ENCODE measurements around the gene TRPM5. TPM values are rescaled to one million over a fixed set of nuclear protein-coding genes. Genes with fewer than 3 reads are reported as not detected.

TRPM5 gene
- total RNA-seq, 1 donor from 2014 or later = under 0.01 TPM

- Histone ChIP-seq H3K9ac (ENCODE audit: low read depth in 1 of 3, low read length in 3 of 3) (no peak overlapping the region), H3K36me3 (ENCODE audit: control insufficient read depth in 3 of 3, insufficient read depth in 3 of 3, low read length in 3 of 3) (no peaks in the 10 kb centered on the region), H3K27me3 (ENCODE audit: control insufficient read depth in 3 of 3, insufficient read depth in 3 of 3, low read length in 3 of 3) (peaks cover 28 to 39% (median 35%) of the 10 kb centered on the region in 3 donors)
These were observed 26.9 kb upstream of the TRPM5 start for GRCh38 chr11:2471048-2471803.

GRCh38 chr11:2470495-2470894, 26.2 kb upstream of the TRPM5 start:
- H3K4me1 ChIP-seq (ENCODE audit: control insufficient read depth in 3 of 3, insufficient read depth in 3 of 3, low read length in 3 of 3) = no peaks in the 10 kb centered on the region
- no peak overlapping the region for H3K9ac ChIP-seq (ENCODE audit: low read depth in 1 of 3, low read length in 3 of 3)
- H3K9me3 ChIP-seq (ENCODE audit: control insufficient read depth in 3 of 3, low read length in 3 of 3) = peaks cover 0 to 2% (median 0%) of the 10 kb centered on the region in 3 donors
- no peak overlapping the region for H3K27ac ChIP-seq (ENCODE audit: low read depth, low read length)
- H3K36me3 ChIP-seq (ENCODE audit: control insufficient read depth in 3 of 3, insufficient read depth in 3 of 3, low read length in 3 of 3) = no peaks in the 10 kb centered on the region
- H3K4me3 ChIP-seq (ENCODE audit: low read length in 3 of 3) = no peak overlapping the region
- H3K27me3 ChIP-seq (ENCODE audit: control insufficient read depth in 3 of 3, insufficient read depth in 3 of 3, low read length in 3 of 3) = peaks cover 28 to 43% (median 40%) of the 10 kb centered on the region in 3 donors

More at GRCh38 chr11:2471048-2471803, 26.9 kb upstream of the TRPM5 start:
- peaks cover 0 to 2% (median 0%) of the 10 kb centered on the region in 3 donors for H3K9me3 ChIP-seq (ENCODE audit: control insufficient read depth in 3 of 3, low read length in 3 of 3)
- H3K4me3 ChIP-seq (ENCODE audit: low read length in 3 of 3) = no peak overlapping the region
- no peaks in the 10 kb centered on the region for H3K4me1 ChIP-seq (ENCODE audit: control insufficient read depth in 3 of 3, insufficient read depth in 3 of 3, low read length in 3 of 3)
- H3K27ac ChIP-seq (ENCODE audit: low read depth, low read length) = no peak overlapping the region

GRCh38 chr11:2468363-2469235, 24.3 kb upstream of the TRPM5 start:
- no peak overlapping the region for H3K27ac ChIP-seq (ENCODE audit: low read depth, low read length)
- H3K27me3 ChIP-seq (ENCODE audit: control insufficient read depth in 3 of 3, insufficient read depth in 3 of 3, low read length in 3 of 3) = peaks cover 14 to 35% (median 31%) of the 10 kb centered on the region in 3 donors
- no peak overlapping the region for H3K9ac ChIP-seq (ENCODE audit: low read depth in 1 of 3, low read length in 3 of 3)
- peaks cover 0 to 2% (median 0%) of the 10 kb centered on the region in 3 donors for H3K9me3 ChIP-seq (ENCODE audit: control insufficient read depth in 3 of 3, low read length in 3 of 3)
- no peak overlapping the region for H3K4me3 ChIP-seq (ENCODE audit: low read length in 3 of 3)
- no peaks in the 10 kb centered on the region for H3K36me3 ChIP-seq (ENCODE audit: control insufficient read depth in 3 of 3, insufficient read depth in 3 of 3, low read length in 3 of 3)
- H3K4me1 ChIP-seq (ENCODE audit: control insufficient read depth in 3 of 3, insufficient read depth in 3 of 3, low read length in 3 of 3) = no peaks in the 10 kb centered on the region

GRCh38 chr11:2467695-2468055, 23.4 kb upstream of the TRPM5 start:
- H3K4me1 ChIP-seq (ENCODE audit: control insufficient read depth in 3 of 3, insufficient read depth in 3 of 3, low read length in 3 of 3) = no peaks in the 10 kb centered on the region
- H3K36me3 ChIP-seq (ENCODE audit: control insufficient read depth in 3 of 3, insufficient read depth in 3 of 3, low read length in 3 of 3) = no peaks in the 10 kb centered on the region
- H3K27me3 ChIP-seq (ENCODE audit: control insufficient read depth in 3 of 3, insufficient read depth in 3 of 3, low read length in 3 of 3) = peaks cover 14 to 26% (median 26%) of the 10 kb centered on the region in 3 donors
- no peak overlapping the region for H3K4me3 ChIP-seq (ENCODE audit: low read length in 3 of 3)
- peaks cover 0 to 2% (median 0%) of the 10 kb centered on the region in 3 donors for H3K9me3 ChIP-seq (ENCODE audit: control insufficient read depth in 3 of 3, low read length in 3 of 3)
- no peak overlapping the region for H3K9ac ChIP-seq (ENCODE audit: low read depth in 1 of 3, low read length in 3 of 3)
- no peak overlapping the region for H3K27ac ChIP-seq (ENCODE audit: low read depth, low read length)

GRCh38 chr11:2466869-2467694, 22.8 kb upstream of the TRPM5 start:
- H3K4me3 ChIP-seq (ENCODE audit: low read length in 3 of 3) = no peak overlapping the region
- no peaks in the 10 kb centered on the region for H3K36me3 ChIP-seq (ENCODE audit: control insufficient read depth in 3 of 3, insufficient read depth in 3 of 3, low read length in 3 of 3)
- H3K9ac ChIP-seq (ENCODE audit: low read depth in 1 of 3, low read length in 3 of 3) = no peak overlapping the region
- H3K4me1 ChIP-seq (ENCODE audit: control insufficient read depth in 3 of 3, insufficient read depth in 3 of 3, low read length in 3 of 3) = no peaks in the 10 kb centered on the region
- H3K27ac ChIP-seq (ENCODE audit: low read depth, low read length) = no peak overlapping the region
- peaks cover 0 to 2% (median 0%) of the 10 kb centered on the region in 3 donors for H3K9me3 ChIP-seq (ENCODE audit: control insufficient read depth in 3 of 3, low read length in 3 of 3)
- H3K27me3 ChIP-seq (ENCODE audit: control insufficient read depth in 3 of 3, insufficient read depth in 3 of 3, low read length in 3 of 3) = peaks cover 11 to 22% (median 22%) of the 10 kb centered on the region in 3 donors

- H3K27me3 ChIP-seq (ENCODE audit: control insufficient read depth in 3 of 3, insufficient read depth in 3 of 3, low read length in 3 of 3) = peaks cover 3 to 18% (median 13%) of the 10 kb centered on the region in 3 donors
- no peak overlapping the region for H3K9ac ChIP-seq (ENCODE audit: low read depth in 1 of 3, low read length in 3 of 3)
- H3K9me3 ChIP-seq (ENCODE audit: control insufficient read depth in 3 of 3, low read length in 3 of 3) = peaks cover 0 to 2% (median 0%) of the 10 kb centered on the region in 3 donors
- H3K36me3 ChIP-seq (ENCODE audit: control insufficient read depth in 3 of 3, insufficient read depth in 3 of 3, low read length in 3 of 3) = no peaks in the 10 kb centered on the region
- no peak overlapping the region for H3K27ac ChIP-seq (ENCODE audit: low read depth, low read length)
- no peak overlapping the region for H3K4me3 ChIP-seq (ENCODE audit: low read length in 3 of 3)
- H3K4me1 ChIP-seq (ENCODE audit: control insufficient read depth in 3 of 3, insufficient read depth in 3 of 3, low read length in 3 of 3) = no peaks in the 10 kb centered on the region
These were observed 21.9 kb upstream of the TRPM5 start for GRCh38 chr11:2466069-2466801.

GRCh38 chr11:2465202-2466068, 21.1 kb upstream of the TRPM5 start:
- no peaks in the 10 kb centered on the region for H3K4me1 ChIP-seq (ENCODE audit: control insufficient read depth in 3 of 3, insufficient read depth in 3 of 3, low read length in 3 of 3)
- H3K27ac ChIP-seq (ENCODE audit: low read depth, low read length) = no peak overlapping the region
- H3K36me3 ChIP-seq (ENCODE audit: control insufficient read depth in 3 of 3, insufficient read depth in 3 of 3, low read length in 3 of 3) = no peaks in the 10 kb centered on the region
- no peak overlapping the region for H3K9ac ChIP-seq (ENCODE audit: low read depth in 1 of 3, low read length in 3 of 3)
- H3K9me3 ChIP-seq (ENCODE audit: control insufficient read depth in 3 of 3, low read length in 3 of 3) = peaks cover 0 to 2% (median 0%) of the 10 kb centered on the region in 3 donors
- H3K27me3 ChIP-seq (ENCODE audit: control insufficient read depth in 3 of 3, insufficient read depth in 3 of 3, low read length in 3 of 3) = peaks cover 0 to 13% (median 8%) of the 10 kb centered on the region in 3 donors
- no peak overlapping the region for H3K4me3 ChIP-seq (ENCODE audit: low read length in 3 of 3)

- Histone ChIP-seq H3K9me3 (ENCODE audit: control insufficient read depth in 3 of 3, low read length in 3 of 3) (peaks cover 0 to 2% (median 0%) of the 10 kb centered on the region in 3 donors), H3K27me3 (ENCODE audit: control insufficient read depth in 3 of 3, insufficient read depth in 3 of 3, low read length in 3 of 3) (peaks cover 0 to 13% (median 8%) of the 10 kb centered on the region in 3 donors), H3K27ac (ENCODE audit: low read depth, low read length) (no peak overlapping the region), H3K4me1 (ENCODE audit: control insufficient read depth in 3 of 3, insufficient read depth in 3 of 3, low read length in 3 of 3) (no peaks in the 10 kb centered on the region), H3K36me3 (ENCODE audit: control insufficient read depth in 3 of 3, insufficient read depth in 3 of 3, low read length in 3 of 3) (no peaks in the 10 kb centered on the region), H3K4me3 (ENCODE audit: low read length in 3 of 3) (no peak overlapping the region), H3K9ac (ENCODE audit: low read depth in 1 of 3, low read length in 3 of 3) (no peak overlapping the region)
These were observed 20.3 kb upstream of the TRPM5 start for GRCh38 chr11:2464451-2465165.

Data from skeletal muscle tissue (tissue), 4 donors.